HL-60 (cell line): Measurements from ENCODE around the gene PIP4K2A.

Experiments
- GABPA ChIP-seq: IDR thresholded peaks from 2 replicates; pipeline ENCODE4 v1.6.1; 2012; ENCODE audit warnings: low read depth
- POLR2AphosphoS5 ChIP-seq: IDR thresholded peaks from 2 replicates; pipeline ENCODE4 v1.6.1; 2012; ENCODE audit warnings: low read depth
- TF ChIP-seq, protein P1 (sequence below): IDR thresholded peaks from one replicate; pipeline ENCODE4 v1.5.1; 2011; ENCODE audit warnings: low read length, control low read depth, inconsistent platforms; ENCODE audit not compliant: insufficient read depth
- TF ChIP-seq, protein P2 (sequence below): IDR thresholded peaks from 2 replicates; pipeline ENCODE4 v1.6.1; 2012; ENCODE audit warnings: low read depth; ENCODE audit not compliant: insufficient replicate concordance

DNA sequence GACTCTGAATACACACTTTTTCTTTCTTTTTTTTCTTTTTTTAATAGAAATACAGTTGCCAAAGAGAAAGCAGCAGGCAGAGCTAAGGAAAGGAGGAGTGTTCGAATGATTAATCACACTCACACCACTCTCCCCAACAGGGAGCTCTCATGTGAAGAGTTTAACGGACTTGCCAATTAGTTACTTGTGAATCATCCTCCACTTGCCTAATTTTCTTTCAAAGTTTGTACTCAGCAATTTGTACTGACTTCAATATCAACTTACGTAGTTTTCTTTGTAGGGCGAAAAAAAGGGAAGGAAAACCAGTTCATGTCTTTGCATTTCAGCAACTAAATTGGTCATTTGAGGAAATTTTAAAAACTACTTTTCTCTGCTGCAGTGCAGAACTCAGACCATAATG lies 109.2 kb downstream of the PIP4K2A start:
- no peak for TF ChIP-seq POLR2AphosphoS5
- TF ChIP-seq, protein P1, sequence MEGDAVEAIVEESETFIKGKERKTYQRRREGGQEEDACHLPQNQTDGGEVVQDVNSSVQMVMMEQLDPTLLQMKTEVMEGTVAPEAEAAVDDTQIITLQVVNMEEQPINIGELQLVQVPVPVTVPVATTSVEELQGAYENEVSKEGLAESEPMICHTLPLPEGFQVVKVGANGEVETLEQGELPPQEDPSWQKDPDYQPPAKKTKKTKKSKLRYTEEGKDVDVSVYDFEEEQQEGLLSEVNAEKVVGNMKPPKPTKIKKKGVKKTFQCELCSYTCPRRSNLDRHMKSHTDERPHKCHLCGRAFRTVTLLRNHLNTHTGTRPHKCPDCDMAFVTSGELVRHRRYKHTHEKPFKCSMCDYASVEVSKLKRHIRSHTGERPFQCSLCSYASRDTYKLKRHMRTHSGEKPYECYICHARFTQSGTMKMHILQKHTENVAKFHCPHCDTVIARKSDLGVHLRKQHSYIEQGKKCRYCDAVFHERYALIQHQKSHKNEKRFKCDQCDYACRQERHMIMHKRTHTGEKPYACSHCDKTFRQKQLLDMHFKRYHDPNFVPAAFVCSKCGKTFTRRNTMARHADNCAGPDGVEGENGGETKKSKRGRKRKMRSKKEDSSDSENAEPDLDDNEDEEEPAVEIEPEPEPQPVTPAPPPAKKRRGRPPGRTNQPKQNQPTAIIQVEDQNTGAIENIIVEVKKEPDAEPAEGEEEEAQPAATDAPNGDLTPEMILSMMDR: no peak
- no peak for TF ChIP-seq GABPA
- TF ChIP-seq, protein P2, sequence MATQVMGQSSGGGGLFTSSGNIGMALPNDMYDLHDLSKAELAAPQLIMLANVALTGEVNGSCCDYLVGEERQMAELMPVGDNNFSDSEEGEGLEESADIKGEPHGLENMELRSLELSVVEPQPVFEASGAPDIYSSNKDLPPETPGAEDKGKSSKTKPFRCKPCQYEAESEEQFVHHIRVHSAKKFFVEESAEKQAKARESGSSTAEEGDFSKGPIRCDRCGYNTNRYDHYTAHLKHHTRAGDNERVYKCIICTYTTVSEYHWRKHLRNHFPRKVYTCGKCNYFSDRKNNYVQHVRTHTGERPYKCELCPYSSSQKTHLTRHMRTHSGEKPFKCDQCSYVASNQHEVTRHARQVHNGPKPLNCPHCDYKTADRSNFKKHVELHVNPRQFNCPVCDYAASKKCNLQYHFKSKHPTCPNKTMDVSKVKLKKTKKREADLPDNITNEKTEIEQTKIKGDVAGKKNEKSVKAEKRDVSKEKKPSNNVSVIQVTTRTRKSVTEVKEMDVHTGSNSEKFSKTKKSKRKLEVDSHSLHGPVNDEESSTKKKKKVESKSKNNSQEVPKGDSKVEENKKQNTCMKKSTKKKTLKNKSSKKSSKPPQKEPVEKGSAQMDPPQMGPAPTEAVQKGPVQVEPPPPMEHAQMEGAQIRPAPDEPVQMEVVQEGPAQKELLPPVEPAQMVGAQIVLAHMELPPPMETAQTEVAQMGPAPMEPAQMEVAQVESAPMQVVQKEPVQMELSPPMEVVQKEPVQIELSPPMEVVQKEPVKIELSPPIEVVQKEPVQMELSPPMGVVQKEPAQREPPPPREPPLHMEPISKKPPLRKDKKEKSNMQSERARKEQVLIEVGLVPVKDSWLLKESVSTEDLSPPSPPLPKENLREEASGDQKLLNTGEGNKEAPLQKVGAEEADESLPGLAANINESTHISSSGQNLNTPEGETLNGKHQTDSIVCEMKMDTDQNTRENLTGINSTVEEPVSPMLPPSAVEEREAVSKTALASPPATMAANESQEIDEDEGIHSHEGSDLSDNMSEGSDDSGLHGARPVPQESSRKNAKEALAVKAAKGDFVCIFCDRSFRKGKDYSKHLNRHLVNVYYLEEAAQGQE: no peak
